ENCODE results near the gene AKAP6.

The AKAP6 gene

DNA sequence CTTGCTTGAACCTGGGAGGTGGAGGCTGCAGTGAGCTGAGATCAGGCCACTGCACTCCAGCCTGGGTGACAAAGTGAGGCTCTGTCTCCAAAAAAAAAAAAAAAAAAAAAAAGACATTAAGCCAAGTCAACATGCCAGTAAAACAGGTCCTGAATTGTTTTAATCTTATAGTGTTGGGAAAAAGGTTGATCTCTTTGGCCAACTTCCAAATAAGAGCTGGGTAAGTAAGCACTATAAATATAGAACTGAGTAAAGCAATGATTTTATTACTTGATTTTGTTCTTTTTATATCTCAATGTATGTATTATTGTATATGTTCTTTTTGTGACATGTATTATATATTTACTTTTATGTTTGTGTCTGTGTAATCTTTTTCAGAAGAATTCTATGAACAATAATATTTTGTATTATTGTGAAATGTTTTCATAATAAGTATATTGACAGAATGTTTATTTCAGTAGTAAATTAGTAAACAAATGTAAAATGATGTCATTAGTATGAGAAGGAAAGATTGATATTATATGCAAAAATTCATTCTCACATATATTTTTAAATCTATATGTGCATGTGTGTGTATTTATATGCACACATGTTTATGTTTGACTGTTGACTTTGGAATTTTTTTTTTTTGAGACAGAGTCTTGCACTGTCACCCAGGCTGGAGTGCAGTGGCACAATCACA, 9.6 kb upstream of the AKAP6 start:
- H3K4me1 Mint-ChIP-seq: no peaks in the 10 kb centered on the region
- H3K36me3 Mint-ChIP-seq: no peaks in the 10 kb centered on the region
- ATAC-seq (replicated peaks) (no peak), DNase-seq (no peak)
- H3K4me3 Mint-ChIP-seq: no peak overlapping the region
- no peak overlapping the region for H3K27ac Mint-ChIP-seq
- peaks cover 9 to 22% of the 10 kb centered on the region in 2 donors for H3K27me3 Mint-ChIP-seq
- H3K9me3 Mint-ChIP-seq: no peaks in the 10 kb centered on the region

- peaks cover 6 to 15% of the 10 kb centered on the region in 2 donors for H3K27me3 Mint-ChIP-seq
- peaks cover 4 to 5% of the 10 kb centered on the region in 2 donors for H3K9me3 Mint-ChIP-seq
- H3K4me1 Mint-ChIP-seq: no peaks in the 10 kb centered on the region
- no peak overlapping the region for H3K27ac Mint-ChIP-seq
- DNase-seq: no peak
- no peak overlapping the region for H3K4me3 Mint-ChIP-seq
- ATAC-seq (replicated peaks): no peak
- peaks cover 0 to 2% of the 10 kb centered on the region in 2 donors for H3K36me3 Mint-ChIP-seq
Measured at GRCh38 chr14:32324601-32325000, 4.5 kb upstream of the AKAP6 start.

DNA sequence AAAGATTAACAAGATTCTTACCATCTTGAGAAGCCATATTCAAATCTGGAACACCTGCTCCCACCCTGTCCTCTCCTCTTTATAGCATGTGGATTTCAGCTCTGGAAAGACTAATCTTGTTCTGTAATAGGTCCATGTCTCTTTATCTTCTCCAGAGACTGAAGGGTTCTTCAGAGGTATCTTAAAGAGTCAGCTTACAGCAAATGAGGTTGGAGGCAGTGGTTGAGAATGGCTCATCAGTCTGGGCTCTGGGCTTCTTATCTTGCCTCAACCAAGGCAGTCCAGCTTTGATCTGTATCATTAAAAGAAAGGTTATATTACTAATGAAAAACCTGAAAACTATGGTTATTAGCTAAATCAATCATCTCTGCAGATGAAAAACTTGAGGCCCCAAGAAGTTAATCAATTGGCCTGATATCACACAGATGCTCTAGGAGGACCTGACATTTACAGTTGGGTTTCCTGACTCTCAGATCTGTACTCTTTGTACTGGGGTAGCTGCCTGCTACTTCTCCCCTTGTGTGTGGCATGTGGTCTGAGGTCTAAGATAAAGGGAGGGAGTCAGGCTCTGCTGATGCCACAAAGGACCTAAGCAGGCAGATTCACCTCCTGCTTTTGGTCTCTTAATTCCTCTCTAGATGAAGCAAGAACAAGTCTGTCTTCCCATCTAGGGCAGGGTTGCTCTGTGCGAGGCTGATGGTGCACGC, 1.7 kb upstream of the AKAP6 start:
- peaks cover 6% of the 10 kb centered on the region in 2 donors for H3K27me3 Mint-ChIP-seq
- H3K4me3 Mint-ChIP-seq: no peak overlapping the region
- H3K36me3 Mint-ChIP-seq: peaks cover 0 to 2% of the 10 kb centered on the region in 2 donors
- DNase-seq (no peak), ATAC-seq (replicated peaks) (no peak)
- no peak overlapping the region for H3K27ac Mint-ChIP-seq
- peaks cover 4 to 5% of the 10 kb centered on the region in 2 donors for H3K9me3 Mint-ChIP-seq
- H3K4me1 Mint-ChIP-seq: no peaks in the 10 kb centered on the region

DNA sequence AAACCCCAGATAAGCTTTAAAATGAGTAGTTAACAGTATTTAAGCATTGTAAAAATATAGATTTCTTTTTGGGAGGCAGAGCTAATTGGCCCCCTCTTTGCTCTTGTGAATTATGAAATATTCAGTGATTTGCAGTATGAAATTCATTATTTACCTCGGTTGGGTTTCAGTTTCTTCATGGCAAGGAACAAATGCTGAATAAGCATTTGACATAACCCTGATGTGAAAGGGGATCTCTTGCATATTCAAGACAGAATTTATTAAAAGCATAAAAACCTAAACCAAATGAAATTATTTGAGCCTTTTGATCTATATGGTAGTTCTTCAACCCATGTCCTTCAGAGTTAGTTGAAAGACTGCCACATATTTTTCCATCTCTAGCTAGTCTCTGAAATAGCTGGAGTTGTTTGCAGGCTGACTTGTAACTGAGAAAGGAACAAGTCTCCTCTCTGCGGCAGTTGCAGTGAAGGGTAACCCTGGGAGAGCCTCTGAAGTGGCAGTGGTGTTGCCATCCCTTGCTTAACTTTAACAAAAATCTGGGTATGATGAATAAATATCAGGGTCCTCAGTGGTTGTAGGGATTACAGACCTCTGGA, 690 bp downstream of the AKAP6 start:
- H3K36me3 Mint-ChIP-seq: peaks cover 0 to 2% of the 10 kb centered on the region in 2 donors
- H3K27me3 Mint-ChIP-seq: peaks cover 1 to 2% of the 10 kb centered on the region in 2 donors
- no peak overlapping the region for H3K4me3 Mint-ChIP-seq
- H3K27ac Mint-ChIP-seq: no peak overlapping the region
- H3K9me3 Mint-ChIP-seq: peaks cover 4 to 5% of the 10 kb centered on the region in 2 donors
- no peak for ATAC-seq (replicated peaks)
- no peaks in the 10 kb centered on the region for H3K4me1 Mint-ChIP-seq
- no peak for DNase-seq

- no peak overlapping the region for H3K4me3 Mint-ChIP-seq
- no peaks in the 10 kb centered on the region for H3K27me3 Mint-ChIP-seq
- peaks cover 0 to 2% of the 10 kb centered on the region in 2 donors for H3K36me3 Mint-ChIP-seq
- no peak for DNase-seq
- peaks cover 4 to 5% of the 10 kb centered on the region in 2 donors for H3K9me3 Mint-ChIP-seq
- no peaks in the 10 kb centered on the region for H3K4me1 Mint-ChIP-seq
- no peak overlapping the region for H3K27ac Mint-ChIP-seq
- no peak for ATAC-seq (replicated peaks)
Measured at GRCh38 chr14:32330351-32331111, 1.4 kb downstream of the AKAP6 start.

GRCh38 chr14:32331206-32331605, 2.1 kb downstream of the AKAP6 start:
- H3K4me1 Mint-ChIP-seq: no peaks in the 10 kb centered on the region
- H3K9me3 Mint-ChIP-seq: peaks cover 2 to 3% of the 10 kb centered on the region in 2 donors
- no peaks in the 10 kb centered on the region for H3K27me3 Mint-ChIP-seq
- no peak for DNase-seq
- H3K36me3 Mint-ChIP-seq: peaks cover 0 to 2% of the 10 kb centered on the region in 2 donors
- H3K27ac Mint-ChIP-seq: no peak overlapping the region
- no peak for ATAC-seq (replicated peaks)
- H3K4me3 Mint-ChIP-seq: no peak overlapping the region

- no peaks in the 10 kb centered on the region for H3K4me1 Mint-ChIP-seq
- H3K9me3 Mint-ChIP-seq: no peaks in the 10 kb centered on the region
- DNase-seq: no peak
- no peaks in the 10 kb centered on the region for H3K36me3 Mint-ChIP-seq
- H3K27ac Mint-ChIP-seq: no peak overlapping the region
- H3K27me3 Mint-ChIP-seq: no peaks in the 10 kb centered on the region
- no peak for ATAC-seq (replicated peaks)
- no peak overlapping the region for H3K4me3 Mint-ChIP-seq
Measured at GRCh38 chr14:32332415-32333316, 3.6 kb downstream of the AKAP6 start.

GRCh38 chr14:32336702-32337101, 7.6 kb downstream of the AKAP6 start:
- no peaks in the 10 kb centered on the region for H3K27me3 Mint-ChIP-seq
- H3K27ac Mint-ChIP-seq: no peak overlapping the region
- no peaks in the 10 kb centered on the region for H3K4me1 Mint-ChIP-seq
- no peak overlapping the region for H3K4me3 Mint-ChIP-seq
- H3K9me3 Mint-ChIP-seq: no peaks in the 10 kb centered on the region
- ATAC-seq (replicated peaks): no peak
- no peaks in the 10 kb centered on the region for H3K36me3 Mint-ChIP-seq
- DNase-seq: no peak

GRCh38 chr14:32337759-32338158, 8.7 kb downstream of the AKAP6 start:
- DNase-seq (no peak), ATAC-seq (replicated peaks) (no peak)
- H3K9me3 Mint-ChIP-seq: no peaks in the 10 kb centered on the region
- no peak overlapping the region for H3K4me3 Mint-ChIP-seq
- H3K4me1 Mint-ChIP-seq: no peaks in the 10 kb centered on the region
- peaks cover 0 to 5% of the 10 kb centered on the region in 2 donors for H3K27me3 Mint-ChIP-seq
- H3K36me3 Mint-ChIP-seq: no peaks in the 10 kb centered on the region
- H3K27ac Mint-ChIP-seq: no peak overlapping the region

DNA sequence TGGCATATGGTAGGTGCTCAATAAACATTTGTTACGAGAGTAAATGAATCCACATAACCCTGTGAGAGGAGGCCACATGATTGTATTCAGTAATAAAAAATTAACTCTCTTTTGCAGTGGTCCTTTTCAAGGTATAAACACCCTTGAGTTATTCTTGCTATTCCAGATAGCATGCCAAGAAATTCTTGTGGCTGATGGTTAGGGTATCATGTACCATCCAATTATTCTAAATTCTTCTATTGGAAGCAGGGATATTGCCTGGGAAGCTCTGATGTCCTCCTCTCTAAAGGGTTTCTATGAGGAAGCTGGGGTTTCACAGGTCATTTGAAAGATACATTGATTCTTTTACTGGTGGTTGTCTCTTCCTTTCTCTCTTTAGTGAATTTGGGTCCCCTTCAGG, 10.1 kb downstream of the AKAP6 start:
- H3K27me3 Mint-ChIP-seq: peaks cover 5% of the 10 kb centered on the region in 2 donors
- ATAC-seq (replicated peaks): no peak
- H3K36me3 Mint-ChIP-seq: no peaks in the 10 kb centered on the region
- H3K9me3 Mint-ChIP-seq: no peaks in the 10 kb centered on the region
- DNase-seq: no peak
- H3K4me1 Mint-ChIP-seq: no peaks in the 10 kb centered on the region
- H3K4me3 Mint-ChIP-seq: no peak overlapping the region
- H3K27ac Mint-ChIP-seq: no peak overlapping the region

- ATAC-seq (replicated peaks): no peak
- Mint-ChIP-seq H3K9me3 (no peaks in the 10 kb centered on the region), H3K36me3 (no peaks in the 10 kb centered on the region), H3K27ac (no peak overlapping the region), H3K27me3 (peaks cover 5% of the 10 kb centered on the region in 2 donors), H3K4me1 (no peaks in the 10 kb centered on the region), H3K4me3 (no peak overlapping the region)
- no peak for DNase-seq
Measured at GRCh38 chr14:32341947-32342846, 13.1 kb downstream of the AKAP6 start.

DNA sequence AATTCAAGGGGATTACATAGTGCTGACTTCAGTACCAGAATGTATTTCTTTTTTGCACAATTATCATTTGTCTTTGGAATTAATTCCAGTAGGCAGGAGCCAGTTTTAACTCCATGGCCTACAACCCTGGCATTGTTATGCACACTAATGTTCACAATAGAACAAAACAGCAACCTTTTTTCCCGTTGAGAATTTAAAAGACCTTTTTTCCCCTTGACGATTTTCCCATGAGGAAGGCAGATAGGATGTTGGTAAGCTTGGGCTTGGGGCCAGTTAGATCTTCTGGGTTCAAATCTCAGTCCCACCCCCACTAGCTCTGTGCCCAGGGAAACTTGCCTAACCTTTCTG, 13.7 kb downstream of the AKAP6 start:
- H3K4me1 Mint-ChIP-seq: no peaks in the 10 kb centered on the region
- no peak for ATAC-seq (replicated peaks)

GRCh38 chr14:32343926-32344430, 14.9 kb downstream of the AKAP6 start:
- no peaks in the 10 kb centered on the region for H3K36me3 Mint-ChIP-seq
- peaks cover 9 to 10% of the 10 kb centered on the region in 2 donors for H3K27me3 Mint-ChIP-seq
- H3K4me1 Mint-ChIP-seq: no peaks in the 10 kb centered on the region
- H3K9me3 Mint-ChIP-seq: no peaks in the 10 kb centered on the region
- H3K27ac Mint-ChIP-seq: no peak overlapping the region
- H3K4me3 Mint-ChIP-seq: no peak overlapping the region
- ATAC-seq (replicated peaks) (no peak), DNase-seq (no peak)

More for the DNA sequence above, 13.7 kb downstream of the AKAP6 start:
- Mint-ChIP-seq H3K4me3 (no peak overlapping the region), H3K27ac (no peak overlapping the region), H3K9me3 (no peaks in the 10 kb centered on the region), H3K36me3 (no peaks in the 10 kb centered on the region), H3K27me3 (peaks cover 5 to 7% of the 10 kb centered on the region in 2 donors)
- DNase-seq: no peak

All from stimulated activated naive B cell treated with anti-CD40 and anti-IgM and Interleukin-4, amounts not matched to agents 10 μg/mL and 1 μg/mL and 100 μg/mL, for 72 hours (primary cell).